Measurements from ENCODE around the gene ATG10. TPM values are rescaled to one million over a fixed set of nuclear protein-coding genes. Genes with fewer than 3 reads are reported as not detected.
"Not testable (repeated sequence)": the region's sequence is repeated elsewhere in the genome, so short reads cannot be mapped to it uniquely, and the experiment has no call there.

The ATG10 gene
- total RNA-seq, 1 donor from 2014 or later, result 4.2 TPM

DNA sequence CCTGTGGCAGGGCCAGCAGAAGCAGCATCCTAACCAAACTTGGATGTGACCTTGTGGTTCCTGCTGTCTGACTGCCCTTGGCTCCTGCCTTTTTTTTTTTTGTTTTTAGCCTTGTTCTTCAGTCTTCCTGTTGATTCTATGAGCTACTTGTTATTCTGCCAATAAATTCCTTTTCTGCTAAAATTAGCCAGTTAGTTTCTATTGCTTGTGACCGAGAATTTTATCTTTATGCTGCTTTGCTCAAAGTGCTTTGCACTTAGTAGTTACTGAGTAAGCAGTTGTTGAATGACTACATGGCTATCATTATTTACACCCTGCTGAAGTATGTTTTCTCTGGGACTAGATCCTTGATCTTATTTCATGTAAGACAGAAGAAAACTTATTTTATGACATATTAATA, 20.8 kb upstream of the ATG10 start:
- TF ChIP-seq POLR2AphosphoS5 (IDR thresholded peaks at IDR 0.05; ENCODE audit: insufficient read depth in 1 of 2, low read depth in 1 of 2), result no peak
- H3K4me3 ChIP-seq, result no peak overlapping the region
- no peaks in the 10 kb centered on the region for H3K27me3 ChIP-seq
- intact Hi-C loops (cut with DNase I), result no loop called here
- H3K4me1 ChIP-seq, result no peaks in the 10 kb centered on the region
- DNase-seq (ENCODE audit: extremely low spot score in 2 of 2), result no peak
- H3K9me3 ChIP-seq, result no peaks in the 10 kb centered on the region
- H3K27ac ChIP-seq, result no peak overlapping the region
- H3K36me3 ChIP-seq, result no peaks in the 10 kb centered on the region

DNA sequence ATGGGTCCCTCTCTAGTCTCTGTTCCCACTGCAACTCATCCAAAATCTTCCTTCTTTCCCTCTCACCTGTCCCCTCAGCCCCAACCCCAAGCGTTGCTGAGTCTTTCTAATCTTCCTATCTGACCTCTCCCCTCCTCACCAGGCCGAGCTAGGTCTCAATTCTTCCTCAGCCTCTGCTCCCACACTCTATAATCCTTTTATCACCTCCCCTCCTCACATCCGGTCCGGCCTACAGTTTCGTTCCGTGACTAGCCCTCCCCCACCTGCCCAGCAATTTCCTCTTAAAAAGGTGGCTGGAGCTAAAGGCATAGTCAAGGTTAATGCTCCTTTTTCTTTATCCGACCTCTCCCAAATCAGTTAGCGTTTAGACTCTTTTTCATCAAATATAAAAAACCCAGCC, 17.0 kb upstream of the ATG10 start:
- intact Hi-C loops (cut with DNase I); H3K4me3 ChIP-seq; H3K27me3 ChIP-seq; H3K9me3 ChIP-seq; H3K27ac ChIP-seq; DNase-seq (ENCODE audit: extremely low spot score in 2 of 2); H3K4me1 ChIP-seq; H3K36me3 ChIP-seq: not testable (repeated sequence)

DNA sequence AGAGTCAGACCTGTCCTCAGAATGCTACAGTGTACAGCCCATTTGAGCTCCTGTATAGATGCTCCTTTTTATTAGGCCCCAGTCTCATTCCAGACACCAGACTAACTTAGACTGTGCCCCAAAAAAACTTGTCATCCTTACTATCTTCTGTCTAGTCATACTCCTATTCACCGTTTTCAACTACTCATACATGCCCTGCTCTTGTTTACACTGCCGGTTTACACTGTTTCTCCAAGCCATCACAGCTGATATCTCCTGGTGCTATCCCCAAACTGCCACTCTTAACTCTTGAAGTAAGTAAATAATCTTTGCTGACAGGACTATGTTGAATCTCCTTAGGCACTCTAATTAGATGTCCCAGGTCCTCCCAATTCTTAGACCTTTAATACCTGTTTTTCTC, 13.7 kb upstream of the ATG10 start:
- H3K36me3 ChIP-seq; H3K4me1 ChIP-seq; H3K4me3 ChIP-seq; DNase-seq (ENCODE audit: extremely low spot score in 2 of 2); H3K27ac ChIP-seq; intact Hi-C loops (cut with DNase I); H3K9me3 ChIP-seq; H3K27me3 ChIP-seq: not testable (repeated sequence)

DNA sequence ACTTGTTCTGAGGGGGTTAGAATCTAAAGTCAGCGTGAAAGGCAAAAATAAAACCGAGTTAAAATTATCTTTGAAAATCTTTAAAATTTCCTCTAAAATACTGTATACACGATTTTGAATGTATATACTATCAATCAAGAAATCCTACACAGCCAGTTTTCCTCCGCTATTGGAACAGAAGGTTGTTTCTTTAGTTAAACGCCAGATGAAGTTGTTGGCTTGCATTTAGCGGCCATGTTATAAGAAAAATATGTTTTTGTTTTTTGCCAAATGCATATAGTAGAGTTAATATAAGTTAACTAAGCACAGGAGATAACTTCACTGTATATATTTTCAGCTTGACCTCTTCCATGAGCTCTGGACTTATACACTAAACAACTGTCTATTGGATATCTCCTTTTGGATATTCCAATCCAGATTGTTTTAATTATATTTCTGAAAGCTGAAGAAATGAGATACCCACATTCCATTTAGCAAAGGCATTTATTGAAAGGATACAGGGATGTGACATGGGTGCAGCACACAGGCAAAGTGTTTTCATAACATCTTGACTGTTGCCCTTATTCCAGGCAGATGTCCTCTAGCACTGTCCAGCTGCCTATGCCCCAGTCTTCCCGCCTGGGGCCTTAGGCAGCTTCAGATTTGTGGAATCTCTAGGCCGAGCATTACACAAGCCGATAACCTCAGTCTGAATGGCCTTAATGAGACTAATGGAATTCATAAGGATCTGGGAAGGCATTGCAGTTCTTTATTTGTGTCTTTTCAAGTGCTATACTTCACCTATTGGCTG, 10.0 kb upstream of the ATG10 start:
- Histone ChIP-seq H3K9me3 (no peaks in the 10 kb centered on the region), H3K27me3 (no peaks in the 10 kb centered on the region), H3K4me3 (no peak overlapping the region), H3K27ac (no peak overlapping the region), H3K4me1 (no peaks in the 10 kb centered on the region), H3K36me3 (no peaks in the 10 kb centered on the region)
- TF ChIP-seq POLR2A (IDR thresholded peaks at IDR 0.05) (no peak), POLR2AphosphoS5 (IDR thresholded peaks at IDR 0.05; ENCODE audit: insufficient read depth in 1 of 2, low read depth in 1 of 2) (no peak)
- TF ChIP-seq, protein P1, sequence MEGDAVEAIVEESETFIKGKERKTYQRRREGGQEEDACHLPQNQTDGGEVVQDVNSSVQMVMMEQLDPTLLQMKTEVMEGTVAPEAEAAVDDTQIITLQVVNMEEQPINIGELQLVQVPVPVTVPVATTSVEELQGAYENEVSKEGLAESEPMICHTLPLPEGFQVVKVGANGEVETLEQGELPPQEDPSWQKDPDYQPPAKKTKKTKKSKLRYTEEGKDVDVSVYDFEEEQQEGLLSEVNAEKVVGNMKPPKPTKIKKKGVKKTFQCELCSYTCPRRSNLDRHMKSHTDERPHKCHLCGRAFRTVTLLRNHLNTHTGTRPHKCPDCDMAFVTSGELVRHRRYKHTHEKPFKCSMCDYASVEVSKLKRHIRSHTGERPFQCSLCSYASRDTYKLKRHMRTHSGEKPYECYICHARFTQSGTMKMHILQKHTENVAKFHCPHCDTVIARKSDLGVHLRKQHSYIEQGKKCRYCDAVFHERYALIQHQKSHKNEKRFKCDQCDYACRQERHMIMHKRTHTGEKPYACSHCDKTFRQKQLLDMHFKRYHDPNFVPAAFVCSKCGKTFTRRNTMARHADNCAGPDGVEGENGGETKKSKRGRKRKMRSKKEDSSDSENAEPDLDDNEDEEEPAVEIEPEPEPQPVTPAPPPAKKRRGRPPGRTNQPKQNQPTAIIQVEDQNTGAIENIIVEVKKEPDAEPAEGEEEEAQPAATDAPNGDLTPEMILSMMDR (IDR thresholded peaks at IDR 0.05), result no peak
- DNase-seq (ENCODE audit: extremely low spot score in 2 of 2), result no peak
- intact Hi-C loops (cut with DNase I), result no loop called here

DNA sequence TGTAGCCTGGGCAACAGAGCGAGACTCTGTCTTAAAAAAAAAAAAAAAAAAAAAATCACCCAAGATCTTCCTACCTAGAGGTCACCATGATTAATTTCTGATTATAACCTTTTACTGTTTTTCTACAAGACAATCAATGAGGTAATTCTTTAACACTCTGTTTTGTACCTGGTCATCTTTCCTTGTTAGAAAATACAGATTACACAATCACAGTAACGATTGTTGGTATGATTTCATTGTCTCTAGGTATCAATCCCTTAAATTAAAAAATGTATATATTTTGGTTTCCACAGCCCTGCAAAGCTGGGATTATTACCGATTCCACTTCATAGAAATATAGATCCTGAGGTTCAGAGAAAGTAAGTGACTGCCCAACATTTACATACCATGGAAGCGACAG, 8.3 kb upstream of the ATG10 start:
- intact Hi-C loops (cut with DNase I), result no loop called here
- Histone ChIP-seq H3K36me3 (no peaks in the 10 kb centered on the region), H3K27me3 (no peaks in the 10 kb centered on the region), H3K9me3 (no peaks in the 10 kb centered on the region), H3K4me1 (no peaks in the 10 kb centered on the region), H3K4me3 (no peak overlapping the region), H3K27ac (no peak overlapping the region)
- TF ChIP-seq, protein P1 (IDR thresholded peaks at IDR 0.05), result no peak
- no peak for TF ChIP-seq POLR2A (IDR thresholded peaks at IDR 0.05)
- TF ChIP-seq POLR2AphosphoS5 (IDR thresholded peaks at IDR 0.05; ENCODE audit: insufficient read depth in 1 of 2, low read depth in 1 of 2), result no peak
- DNase-seq (ENCODE audit: extremely low spot score in 2 of 2), result no peak

DNA sequence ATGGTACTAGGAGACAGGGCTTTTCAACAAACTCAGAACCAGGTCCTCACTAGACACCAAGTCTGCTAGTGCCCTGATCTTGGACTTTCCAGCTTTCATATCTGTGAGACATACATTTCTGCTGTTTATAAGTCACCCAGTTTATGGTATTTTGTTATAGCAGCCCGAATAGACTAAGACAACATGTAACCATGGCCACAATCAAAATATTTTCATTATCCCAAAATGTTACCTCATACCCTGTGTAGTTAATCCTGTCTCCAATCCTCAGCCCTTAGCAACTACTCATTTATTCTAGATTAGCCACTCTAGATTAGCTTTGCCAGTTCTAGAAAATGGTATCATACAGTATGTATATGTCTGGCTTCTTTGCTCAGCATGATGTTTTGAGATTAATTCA, 6.3 kb upstream of the ATG10 start:
- Histone ChIP-seq H3K4me1 (no peaks in the 10 kb centered on the region), H3K36me3 (no peaks in the 10 kb centered on the region), H3K27me3 (no peaks in the 10 kb centered on the region), H3K9me3 (no peaks in the 10 kb centered on the region), H3K4me3 (no peak overlapping the region), H3K27ac (no peak overlapping the region)
- DNase-seq (ENCODE audit: extremely low spot score in 2 of 2), result no peak
- TF ChIP-seq, protein P1 (IDR thresholded peaks at IDR 0.05), result no peak
- no peak for TF ChIP-seq POLR2AphosphoS5 (IDR thresholded peaks at IDR 0.05; ENCODE audit: insufficient read depth in 1 of 2, low read depth in 1 of 2)
- TF ChIP-seq POLR2A (IDR thresholded peaks at IDR 0.05), result no peak
- intact Hi-C loops (cut with DNase I), result no loop called here
